Measurements from ENCODE around the gene ADGRF5.

- TF ChIP-seq, protein P1, sequence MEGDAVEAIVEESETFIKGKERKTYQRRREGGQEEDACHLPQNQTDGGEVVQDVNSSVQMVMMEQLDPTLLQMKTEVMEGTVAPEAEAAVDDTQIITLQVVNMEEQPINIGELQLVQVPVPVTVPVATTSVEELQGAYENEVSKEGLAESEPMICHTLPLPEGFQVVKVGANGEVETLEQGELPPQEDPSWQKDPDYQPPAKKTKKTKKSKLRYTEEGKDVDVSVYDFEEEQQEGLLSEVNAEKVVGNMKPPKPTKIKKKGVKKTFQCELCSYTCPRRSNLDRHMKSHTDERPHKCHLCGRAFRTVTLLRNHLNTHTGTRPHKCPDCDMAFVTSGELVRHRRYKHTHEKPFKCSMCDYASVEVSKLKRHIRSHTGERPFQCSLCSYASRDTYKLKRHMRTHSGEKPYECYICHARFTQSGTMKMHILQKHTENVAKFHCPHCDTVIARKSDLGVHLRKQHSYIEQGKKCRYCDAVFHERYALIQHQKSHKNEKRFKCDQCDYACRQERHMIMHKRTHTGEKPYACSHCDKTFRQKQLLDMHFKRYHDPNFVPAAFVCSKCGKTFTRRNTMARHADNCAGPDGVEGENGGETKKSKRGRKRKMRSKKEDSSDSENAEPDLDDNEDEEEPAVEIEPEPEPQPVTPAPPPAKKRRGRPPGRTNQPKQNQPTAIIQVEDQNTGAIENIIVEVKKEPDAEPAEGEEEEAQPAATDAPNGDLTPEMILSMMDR (IDR thresholded peaks at IDR 0.05) = no peak
- TF ChIP-seq POLR2A (IDR thresholded peaks at IDR 0.05) = no peak
Measured at GRCh38 chr6:46925563-46926253, 4.0 kb upstream of the ADGRF5 start.

Measured in adrenal gland (tissue), 5 donors.